ENCODE data around the gene POTEM.
"Not testable (repeated sequence)": the region's sequence is repeated elsewhere in the genome, so short reads cannot be mapped to it uniquely, and the experiment has no call there.

Gene POTEM

DNA sequence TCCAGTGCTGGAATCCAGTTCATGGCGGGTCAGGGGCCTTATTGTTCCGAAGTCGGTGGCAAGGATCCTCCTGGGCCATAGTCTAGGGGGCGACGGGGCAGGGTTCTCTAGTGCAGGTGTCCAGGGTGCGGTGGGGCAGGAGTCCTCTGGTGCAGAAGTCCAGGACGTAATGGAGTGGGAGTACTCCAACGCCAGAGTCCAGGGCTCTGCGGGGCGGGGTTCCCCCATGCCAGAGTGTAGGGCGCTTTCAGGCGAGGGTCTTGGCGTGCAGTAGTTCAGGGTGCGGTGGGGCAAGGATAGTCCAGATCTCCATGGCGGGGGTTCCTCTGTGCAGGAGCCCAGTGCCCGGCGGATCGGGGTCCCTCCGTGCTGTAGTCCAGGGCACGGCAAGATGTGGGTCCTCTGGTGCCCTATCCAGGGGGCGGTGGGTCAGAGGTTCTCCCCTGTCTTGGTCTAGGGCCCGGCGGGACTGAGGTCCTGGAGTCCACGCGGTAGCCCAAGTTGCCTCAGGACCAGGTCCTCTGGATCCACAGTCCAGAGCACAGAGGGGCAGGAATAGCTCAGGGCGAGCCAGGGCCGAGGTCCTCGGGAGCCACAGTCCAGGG lies 70.9 kb downstream of the POTEM start:
- not testable (repeated sequence) for DNase-seq

GRCh38 chr14:19038785-19039184 lies 71.6 kb downstream of the POTEM start:
- DNase-seq, result not testable (repeated sequence)

GRCh38 chr14:19043384-19043783 lies 76.2 kb downstream of the POTEM start:
- DNase-seq, result not testable (repeated sequence)
